GM18861 (cell line): ENCODE results near the gene CEBPE.

ENCODE experiments used
- ATAC-seq: cut with Tn5 transposase; IDR thresholded peaks from one replicate; pipeline ENCODE4 v1.9.1; 2021; ENCODE audit not compliant: unreplicated experiment

CEBPE gene

DNA sequence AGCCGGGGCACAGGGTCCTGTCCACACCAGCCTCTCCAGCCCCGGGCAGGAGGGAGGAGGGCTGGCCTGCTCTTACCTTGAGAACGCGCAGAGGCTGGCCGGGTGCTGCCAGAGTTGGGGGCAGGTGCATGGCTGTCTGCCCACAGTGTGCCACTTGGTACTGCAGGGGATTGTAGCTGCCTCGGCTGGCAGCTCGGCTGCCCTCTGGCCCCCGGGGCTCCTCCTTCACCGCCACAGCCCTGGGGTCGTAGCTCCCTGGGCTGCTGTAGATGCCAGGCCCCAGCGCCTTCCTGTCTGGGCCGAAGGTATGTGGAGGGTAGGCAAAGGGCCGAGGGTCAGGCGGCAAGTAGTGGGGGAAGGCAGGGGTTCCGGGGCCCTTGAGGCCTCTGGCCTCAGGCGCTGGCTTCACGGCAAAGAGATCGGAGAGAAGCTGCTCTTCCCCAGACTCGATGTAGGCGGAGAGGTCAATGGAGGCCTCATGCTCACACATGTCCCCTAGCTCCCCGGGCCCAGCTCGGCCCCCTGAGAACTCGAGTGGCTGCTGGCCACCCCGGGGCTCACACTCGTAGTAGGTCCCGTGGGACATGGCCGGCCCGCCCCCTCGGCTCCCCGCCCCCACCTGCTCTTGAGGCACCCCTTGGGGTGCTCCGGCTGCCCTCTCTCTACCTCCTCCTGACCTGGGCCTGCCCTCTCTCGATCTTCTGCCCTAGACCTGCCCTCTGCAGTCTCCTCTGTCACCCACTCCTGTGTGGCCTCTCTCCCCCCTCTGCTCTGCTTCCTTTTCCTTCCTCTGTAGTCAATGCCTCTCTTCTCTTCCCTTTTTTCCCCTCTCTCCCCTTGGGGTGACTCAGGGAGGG is at the start of gene CEBPE:
CEBPE (minus strand) TSS at position 750 of the 857 bp plus-strand sequence; CDS start at position 586, 164 bp downstream.
- ATAC-seq = no peak

DNA sequence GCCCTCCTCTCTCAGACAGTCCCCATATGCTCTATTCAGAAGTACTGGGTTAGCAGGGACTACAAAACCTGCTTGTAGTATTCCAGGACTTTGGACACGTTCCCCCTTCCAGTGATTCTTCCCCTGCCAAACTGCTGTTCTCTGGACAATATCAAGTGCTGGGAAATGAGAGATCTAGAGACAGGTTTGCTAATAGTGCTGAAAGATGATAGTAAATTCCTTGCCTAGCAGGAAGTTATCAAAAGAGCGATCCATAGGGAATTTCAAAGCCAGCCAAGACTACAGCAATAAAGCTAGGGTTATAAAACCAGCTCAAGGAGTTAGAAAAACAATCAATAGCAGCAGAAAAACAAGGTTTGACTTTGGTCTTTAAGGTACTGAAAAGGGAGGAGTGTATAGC is 49.2 kb upstream of the CEBPE start:
- ATAC-seq = no peak

DNA sequence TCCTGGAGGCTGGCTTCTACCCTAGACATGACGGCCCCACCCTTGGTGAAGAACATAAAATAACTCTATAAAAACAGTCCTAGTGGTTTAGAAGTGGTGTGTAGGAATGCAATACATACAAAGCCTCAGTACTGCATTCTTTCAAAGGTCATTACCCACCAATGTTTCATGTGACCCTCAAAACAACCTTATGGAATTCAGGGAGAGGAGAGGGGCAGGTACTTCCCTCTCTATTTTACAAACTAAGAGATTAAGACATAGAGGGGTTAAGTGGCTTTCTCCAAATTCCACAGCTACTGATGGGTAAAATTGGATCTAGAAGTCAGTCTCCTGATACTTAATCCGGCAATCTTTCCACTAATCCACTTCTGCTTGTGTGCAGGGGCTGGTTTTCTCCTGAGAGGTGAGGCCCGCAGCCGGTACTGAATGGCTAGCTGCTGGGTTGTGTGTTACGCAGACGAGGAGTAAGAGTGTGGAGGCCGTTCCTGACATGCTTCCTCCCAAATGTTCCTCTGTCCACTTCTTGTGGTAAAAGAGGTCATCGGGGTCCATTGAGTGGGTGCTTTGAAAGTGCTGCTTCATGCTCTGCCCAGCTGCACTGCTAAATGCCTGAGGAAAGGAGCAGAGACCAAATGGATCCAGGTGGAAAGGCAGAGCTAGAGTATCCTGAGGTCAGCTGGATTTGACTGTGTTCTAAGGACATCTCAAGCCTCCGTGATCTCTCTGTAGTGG is 48.2 kb upstream of the CEBPE start:
- no peak for ATAC-seq

DNA sequence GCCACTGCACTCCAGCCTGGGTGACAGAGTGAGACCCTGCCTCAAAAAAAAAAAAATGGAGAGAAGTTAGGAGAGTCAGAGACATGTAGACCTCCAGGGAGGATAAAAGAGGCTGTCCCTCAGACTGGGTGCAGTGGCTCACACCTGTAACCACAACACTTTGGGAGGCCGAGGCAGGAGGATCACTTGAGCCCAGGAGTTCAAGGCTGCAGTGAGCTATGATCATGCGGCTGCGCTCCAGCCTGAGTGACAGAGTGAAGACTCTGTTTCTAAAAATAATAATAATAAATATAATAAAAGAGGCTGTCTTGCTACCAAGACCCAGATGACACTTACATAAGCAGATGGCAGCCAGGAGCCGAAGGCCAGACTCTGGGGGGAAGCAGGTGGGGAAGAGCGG is 45.9 kb upstream of the CEBPE start:
- no peak for ATAC-seq

DNA sequence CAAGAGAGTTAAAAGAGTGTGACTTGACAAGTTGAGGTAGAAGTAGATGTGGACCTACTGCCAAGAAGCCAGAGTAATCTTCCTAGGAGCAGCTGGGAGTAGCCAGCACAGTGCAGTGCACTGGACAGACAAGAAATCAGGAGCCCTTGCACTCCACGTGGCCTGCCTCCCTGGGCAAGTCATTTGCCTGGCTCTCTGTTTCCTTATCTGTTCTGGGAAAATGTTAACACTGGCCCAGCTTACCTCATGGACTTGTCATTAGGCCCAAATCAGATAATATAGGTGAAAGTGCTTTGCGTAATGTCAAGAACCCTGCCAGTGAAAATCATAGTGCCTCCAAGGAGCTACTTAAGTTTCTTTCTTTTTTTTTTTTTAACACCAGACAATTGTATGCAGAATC is 45.2 kb upstream of the CEBPE start:
- ATAC-seq = no peak

DNA sequence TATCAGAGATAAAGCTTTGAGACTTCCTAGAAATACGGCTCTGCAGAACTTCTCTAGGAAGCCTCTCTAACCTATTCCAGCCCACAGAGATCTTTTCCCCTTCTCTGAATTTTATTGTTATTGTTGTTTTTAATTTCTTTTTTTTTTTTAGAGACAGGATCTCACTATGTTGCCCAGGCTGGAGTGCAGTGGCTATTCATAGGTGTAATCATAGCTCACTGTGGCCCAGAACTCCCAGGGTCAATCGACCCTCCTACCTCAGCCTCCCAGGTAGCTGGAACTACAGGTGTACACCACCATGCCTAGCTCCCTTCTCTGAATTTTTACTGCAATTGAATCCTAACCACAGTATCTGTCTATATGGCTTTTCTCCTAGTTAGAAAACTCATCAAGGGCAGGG is 44.8 kb upstream of the CEBPE start:
- ATAC-seq = no peak

DNA sequence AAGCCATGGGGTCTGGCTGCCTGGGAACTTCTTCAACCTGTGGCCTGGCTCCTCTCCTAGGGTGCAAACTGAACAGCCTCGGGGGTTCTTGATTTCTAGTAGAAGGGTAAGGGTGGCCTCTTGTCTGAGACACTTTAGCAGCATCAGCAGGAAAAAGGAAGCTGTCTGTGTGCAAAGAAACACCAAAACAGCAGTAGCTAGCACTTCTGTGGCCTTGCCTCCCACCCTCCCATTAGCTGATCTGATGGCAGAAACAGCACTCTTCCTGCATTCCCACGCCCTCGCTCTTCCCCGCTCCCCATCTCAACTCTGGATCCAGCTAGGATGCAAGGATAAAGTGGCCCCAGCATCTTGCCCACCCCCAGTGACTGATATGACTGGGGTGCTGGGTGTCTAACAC is 43.7 kb upstream of the CEBPE start:
- ATAC-seq = no peak

DNA sequence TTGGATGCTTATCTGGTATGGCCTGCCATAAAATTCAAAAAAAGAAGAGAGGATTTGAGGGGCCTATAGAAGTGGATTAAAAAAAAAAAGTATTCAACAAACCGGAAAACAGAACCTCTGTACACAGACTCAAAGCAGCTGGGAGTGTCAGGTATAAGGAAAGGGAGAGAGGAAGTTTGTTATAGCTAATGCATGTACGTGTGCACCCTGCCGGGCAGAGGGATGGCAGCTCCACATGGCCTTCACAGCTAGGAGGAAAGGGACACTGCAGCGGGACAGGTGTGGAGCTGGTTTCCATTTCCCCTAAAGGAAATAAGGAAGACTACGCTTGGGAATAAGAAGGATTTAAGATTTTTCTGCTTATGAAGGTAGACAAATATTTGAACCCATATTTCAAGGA is 43.0 kb upstream of the CEBPE start:
- no peak for ATAC-seq

DNA sequence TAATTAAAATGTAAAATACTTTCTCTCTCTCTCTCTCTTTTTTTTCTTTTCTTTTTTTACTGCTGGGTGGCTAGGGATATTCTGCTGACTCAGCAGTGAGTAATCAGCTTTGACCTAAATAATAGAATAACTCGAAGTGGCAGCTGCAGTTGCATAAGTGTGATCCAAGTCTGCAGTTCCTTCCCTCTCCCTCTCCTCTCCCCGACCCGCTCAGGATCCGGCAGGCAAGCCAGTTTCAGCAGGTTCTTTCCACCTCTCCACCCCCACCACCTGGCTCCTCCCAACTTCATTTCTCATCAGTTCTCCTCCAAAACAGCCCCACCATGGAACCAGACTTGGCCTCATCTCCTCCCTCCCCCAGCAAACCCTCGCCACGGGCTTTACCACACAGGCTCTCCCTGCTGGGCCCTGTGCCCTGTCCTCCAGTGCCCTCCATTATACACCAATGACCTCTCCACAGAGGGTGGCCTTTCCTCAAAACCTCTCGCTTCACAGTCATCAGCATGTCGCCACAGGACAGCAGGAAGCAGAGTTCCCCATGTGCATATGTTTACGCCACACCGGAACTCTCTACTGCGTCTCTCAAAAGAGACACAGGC is 42.0 kb upstream of the CEBPE start:
- ATAC-seq = no peak

DNA sequence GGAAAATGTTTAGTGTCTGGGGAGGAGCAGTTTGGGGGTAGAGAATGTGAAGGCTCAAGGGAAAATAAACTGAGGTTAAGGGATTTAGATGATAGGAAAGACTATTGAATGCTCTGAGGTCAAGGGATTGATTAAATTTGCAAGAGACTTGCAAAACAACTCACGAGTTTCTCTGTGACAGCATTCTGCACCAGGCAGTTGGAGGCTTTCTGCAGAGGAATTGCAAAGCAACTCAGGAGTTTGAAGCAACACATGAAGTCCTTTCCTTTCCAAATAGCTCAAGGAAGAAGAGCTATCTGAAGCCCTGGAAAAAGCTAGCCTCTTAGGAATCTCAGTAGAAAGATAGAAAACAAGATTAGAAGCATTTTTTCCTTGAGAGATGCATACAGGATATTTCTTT is 40.5 kb upstream of the CEBPE start:
- no peak for ATAC-seq

DNA sequence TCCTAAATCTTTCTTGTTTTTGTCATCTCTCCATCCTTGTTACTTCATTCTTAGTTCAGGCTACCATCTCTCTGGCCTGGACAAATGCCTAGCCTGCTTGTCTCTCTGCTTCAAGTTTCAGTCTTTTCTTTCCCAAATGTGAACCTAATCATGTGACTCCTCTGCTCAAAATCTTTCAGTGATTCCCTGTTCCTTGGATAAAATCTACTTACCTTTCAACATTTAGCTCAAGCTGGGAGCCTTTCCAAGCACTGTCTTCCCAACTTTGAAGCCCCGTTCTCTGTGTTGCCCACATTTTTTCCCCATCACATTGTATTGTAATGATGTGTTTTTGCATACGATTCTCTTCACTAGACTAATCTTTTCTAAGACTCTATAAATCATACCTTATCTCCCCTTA is 39.7 kb upstream of the CEBPE start:
- no peak for ATAC-seq

DNA sequence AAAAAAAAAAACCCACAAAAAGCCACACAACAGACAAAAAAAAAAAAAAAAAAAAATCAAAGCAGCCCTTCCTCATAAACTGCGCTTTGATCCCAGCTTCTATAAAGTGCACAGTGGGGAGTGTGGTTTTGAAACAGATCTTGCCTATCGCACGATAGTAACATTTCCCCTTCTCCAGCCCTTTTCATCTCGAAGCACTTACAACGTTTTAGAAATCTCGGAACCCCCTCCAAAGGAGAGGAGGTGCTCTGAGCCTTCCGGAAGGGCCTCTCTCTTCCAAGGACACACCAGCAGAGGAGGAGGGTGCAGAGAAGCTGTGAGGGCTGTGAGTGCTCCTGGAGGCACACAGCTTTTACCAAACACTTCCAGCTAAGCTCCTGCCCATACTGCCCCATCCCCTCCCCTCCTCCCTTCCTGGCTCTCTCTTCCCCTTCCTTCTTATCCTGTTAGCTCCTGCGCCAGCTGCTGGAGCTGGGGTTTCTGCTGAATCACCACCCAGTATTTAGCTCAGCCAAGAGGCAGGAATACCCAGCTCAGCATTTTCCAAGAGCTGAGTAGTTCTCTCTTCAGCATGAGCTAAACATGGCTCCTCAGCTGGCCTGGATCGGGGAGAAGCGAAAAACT is 36.0 kb upstream of the CEBPE start:
- no peak for ATAC-seq

DNA sequence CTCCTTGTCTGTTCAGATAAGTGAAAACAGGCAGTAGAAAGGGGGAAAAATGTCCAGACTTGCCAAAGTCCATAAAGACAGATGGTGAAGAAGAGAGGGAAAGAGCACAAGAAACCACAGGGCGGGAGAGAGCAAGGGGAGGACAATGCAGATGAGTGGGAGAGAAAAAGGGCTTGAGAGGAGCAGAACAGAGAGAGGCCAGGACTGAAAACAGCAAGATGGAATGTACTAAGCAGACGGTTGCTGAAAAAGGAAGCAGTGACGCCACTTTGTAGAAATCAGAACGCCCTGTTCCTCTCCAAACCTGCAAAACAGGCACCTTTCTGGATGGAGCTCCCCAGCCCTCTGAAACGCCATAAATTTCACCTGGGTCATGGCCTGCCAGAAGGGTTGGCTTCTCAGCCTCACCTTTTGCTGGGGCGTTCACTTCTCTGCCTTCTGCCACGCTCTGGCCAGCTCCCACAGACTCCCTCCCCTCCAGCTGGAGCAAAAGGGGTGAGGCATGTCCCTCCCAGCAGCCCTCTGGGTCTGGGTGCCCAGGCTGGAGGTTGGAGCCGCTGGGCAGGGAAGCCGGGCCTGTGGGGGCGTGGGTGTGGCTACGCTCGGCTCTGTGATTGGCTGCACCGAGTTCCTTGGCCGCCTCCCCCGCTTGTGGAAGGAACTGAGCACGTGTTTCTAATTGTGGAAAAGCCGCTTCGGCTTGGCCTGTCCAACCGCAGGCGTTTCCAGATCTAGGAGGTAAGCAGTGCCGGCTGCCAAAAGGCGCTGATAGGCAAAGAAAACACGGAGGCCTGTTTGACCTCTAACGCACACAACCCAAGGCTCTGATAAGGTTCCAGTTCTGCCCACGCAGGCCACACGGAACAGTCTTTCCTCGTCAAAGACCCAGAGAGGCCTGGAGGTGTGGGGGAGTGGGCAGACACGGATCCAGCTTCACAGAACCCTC is 35.1 kb upstream of the CEBPE start:
- no peak for ATAC-seq

DNA sequence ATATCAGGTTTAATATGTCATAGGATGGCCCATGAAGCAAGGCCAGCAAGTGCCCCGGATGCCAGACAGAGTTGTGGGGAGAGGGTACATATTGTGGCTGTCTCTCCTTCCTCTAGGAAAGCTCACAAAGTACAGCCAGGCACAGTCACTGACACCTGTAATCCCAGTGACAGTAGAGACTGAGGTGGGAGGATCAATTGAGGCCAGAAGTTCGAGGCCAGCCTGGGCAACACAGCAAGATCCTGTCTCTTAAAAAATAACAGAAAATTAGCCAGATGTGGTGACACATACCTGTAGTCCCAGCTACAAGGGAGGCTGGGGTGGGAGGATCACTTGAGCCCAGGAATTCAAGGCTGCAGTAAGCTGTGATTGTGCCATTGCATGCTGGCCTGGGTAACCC is 32.3 kb upstream of the CEBPE start:
- ATAC-seq = no peak

DNA sequence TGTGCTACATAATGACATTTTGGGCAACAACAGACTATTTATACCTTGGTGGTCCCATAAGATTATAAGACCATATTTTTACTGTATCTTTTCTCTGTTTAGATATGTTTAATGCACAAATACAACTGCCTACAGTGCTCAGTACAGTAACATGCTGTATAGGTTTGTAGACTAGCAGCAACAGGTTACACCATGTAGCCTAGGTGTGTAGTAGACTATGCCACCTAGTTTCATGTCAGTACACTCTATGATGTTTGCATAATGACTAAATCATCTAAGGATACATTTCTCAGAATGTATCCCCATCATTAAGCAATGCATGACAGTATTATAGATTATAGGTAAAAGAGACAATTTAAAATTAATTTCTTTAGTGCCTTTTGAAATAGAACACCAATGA is 30.7 kb upstream of the CEBPE start:
- no peak for ATAC-seq

DNA sequence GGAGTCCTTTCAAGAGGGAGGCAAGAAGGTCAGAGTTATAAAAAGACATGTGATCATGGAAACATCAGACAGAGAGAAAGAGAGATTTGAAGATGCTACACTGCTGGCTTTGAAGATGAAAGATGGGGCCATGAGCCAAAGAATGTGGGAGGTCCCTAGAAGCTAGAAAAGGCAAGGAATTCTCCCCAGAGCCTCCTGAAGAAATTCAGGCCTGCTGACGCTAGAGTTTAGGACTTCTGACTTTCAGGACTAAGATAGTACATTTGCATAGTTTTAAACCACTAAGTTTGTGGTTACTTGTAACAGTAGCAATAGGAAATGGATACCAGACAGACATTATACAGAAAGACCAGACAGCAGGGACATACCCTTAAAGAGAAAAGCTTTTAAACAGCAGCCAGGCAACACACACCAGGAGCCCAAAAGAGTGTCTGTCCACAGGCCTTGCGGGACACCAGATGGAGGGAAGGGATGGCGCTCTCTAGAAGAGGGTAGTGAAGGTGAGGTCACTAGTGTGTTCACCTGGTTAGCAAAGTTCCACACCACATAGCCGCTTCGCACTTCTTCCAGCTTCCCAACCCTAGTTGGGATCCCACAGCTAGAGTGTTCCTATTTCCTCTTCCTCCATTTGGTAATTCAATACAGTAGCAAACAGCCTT is 29.7 kb upstream of the CEBPE start:
- no peak for ATAC-seq

DNA sequence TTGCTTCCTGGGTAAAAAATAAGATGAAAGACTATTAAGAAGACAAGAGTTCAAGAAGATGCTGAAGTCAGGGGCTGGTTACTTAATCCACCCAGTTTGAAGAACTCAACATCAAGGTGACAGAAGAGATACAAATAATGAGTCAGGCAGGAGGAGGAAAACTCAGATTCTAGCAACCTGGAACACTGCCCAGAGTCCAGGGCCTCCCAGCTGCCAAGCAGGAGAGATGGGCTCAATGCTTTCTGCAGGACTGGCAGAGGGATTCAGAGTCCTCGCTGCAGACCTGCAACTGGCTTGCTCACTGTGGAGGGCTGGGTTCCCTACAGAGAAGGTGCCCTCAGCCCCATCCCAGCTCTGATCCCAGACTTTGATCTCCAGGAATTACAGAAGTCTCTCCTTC is 28.6 kb upstream of the CEBPE start:
- no peak for ATAC-seq

DNA sequence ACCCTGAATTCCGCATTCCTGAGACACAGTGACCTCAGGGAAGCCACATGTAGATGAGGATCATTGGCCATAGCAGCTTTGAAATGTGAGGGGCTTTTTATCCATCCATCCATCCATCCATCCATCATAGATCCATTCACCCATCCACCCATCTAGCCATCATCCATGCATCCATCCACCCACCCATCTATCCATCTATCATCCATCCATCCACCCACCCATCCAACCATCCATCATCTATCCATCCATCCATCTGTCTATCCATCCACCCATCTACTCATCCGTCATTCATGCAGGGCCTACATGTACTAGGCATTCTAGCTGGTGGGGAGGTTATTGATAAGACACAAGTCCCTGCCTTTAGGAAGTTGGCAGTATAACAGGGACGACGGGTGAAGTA is 27.9 kb upstream of the CEBPE start:
- no peak for ATAC-seq

DNA sequence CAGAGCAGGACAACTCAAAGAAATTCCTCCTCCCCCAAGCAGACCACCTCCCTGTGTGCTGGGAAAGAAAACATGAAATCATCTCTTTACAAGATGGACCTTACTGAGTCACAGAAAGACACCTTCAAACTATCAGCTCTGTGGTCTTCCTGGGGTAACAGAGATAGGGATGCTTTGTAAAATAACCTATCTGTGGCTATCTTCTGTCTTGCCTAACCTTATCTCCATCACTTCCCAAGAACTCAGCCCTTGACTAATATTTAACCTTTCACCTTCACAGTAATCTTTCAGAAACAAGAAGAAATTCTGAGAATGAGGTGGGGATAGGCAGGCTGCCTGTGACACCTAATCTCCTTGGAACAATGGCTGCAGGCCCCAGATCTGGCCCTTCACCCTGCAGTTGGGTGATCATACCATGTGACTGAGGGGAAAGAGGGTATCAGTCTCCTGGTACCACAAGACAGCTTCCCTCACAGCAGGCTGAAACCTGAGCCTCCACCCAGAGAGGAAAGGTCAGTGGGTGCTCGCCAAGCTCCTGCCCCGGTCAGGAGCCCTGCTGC is 27.4 kb upstream of the CEBPE start:
- ATAC-seq = no peak
